Neuronal stem cell (in vitro differentiated cells): ENCODE measurements around the gene APBB2.

Source experiments
- DNase-seq: peaks from one replicate; pipeline ENCODE4 v3.0.0-alpha.2; 2013; ENCODE audit warnings: low spot score
- H2AFZ ChIP-seq: one replicate; pipeline ENCODE4 v1.6.1; 2013; ENCODE audit warnings: mild to moderate bottlenecking, low read length, inconsistent platforms
- H2AK5ac ChIP-seq: 2 replicates; pipeline ENCODE4 v1.6.1; 2013; ENCODE audit warnings: low read depth, mild to moderate bottlenecking, inconsistent platforms, low read length, moderate library complexity, mixed read lengths
- H2BK120ac ChIP-seq: 2 replicates; pipeline ENCODE4 v1.6.1; 2013; ENCODE audit warnings: low read depth, mild to moderate bottlenecking, inconsistent platforms, low read length, moderate library complexity, mixed read lengths
- H2BK12ac ChIP-seq: one replicate; pipeline ENCODE4 v1.6.1; 2013; ENCODE audit warnings: low read length, inconsistent platforms
- H2BK15ac ChIP-seq: 2 replicates; pipeline ENCODE4 v1.6.1; 2013; ENCODE audit warnings: mild to moderate bottlenecking, low read length, inconsistent platforms, mixed read lengths
- H2BK5ac ChIP-seq: one replicate; pipeline ENCODE4 v1.6.1; 2013; ENCODE audit warnings: inconsistent platforms, mild to moderate bottlenecking, low read length, moderate library complexity
- H3K14ac ChIP-seq: one replicate; pipeline ENCODE4 v1.6.1; 2013; ENCODE audit warnings: low read length, inconsistent platforms
- H3K18ac ChIP-seq: 2 replicates; pipeline ENCODE4 v1.6.1; 2013; ENCODE audit warnings: low read length, inconsistent platforms
- H3K23ac ChIP-seq: 2 replicates; pipeline ENCODE4 v1.6.1; 2013; ENCODE audit warnings: low read depth, mild to moderate bottlenecking, mixed read lengths, low read length, inconsistent platforms; ENCODE audit not compliant: poor library complexity
- H3K27ac ChIP-seq: replicated peaks from 3 replicates; pipeline ENCODE4 v1.5.1; 2013; ENCODE audit warnings: low read length, inconsistent platforms
- H3K27me3 ChIP-seq, 3 experiments: 2 replicates each; pipeline ENCODE4 v1.6.1; 2013; ENCODE audit warnings: low read length in 3 of 3, mild to moderate bottlenecking in 2 of 3, inconsistent platforms in 1 of 3, low read depth in 1 of 3, mixed read lengths in 1 of 3, moderate library complexity in 1 of 3; ENCODE audit not compliant: control insufficient read depth in 3 of 3, insufficient read depth in 3 of 3
- H3K36me3 ChIP-seq, 2 donors: replicated peaks in 1 of 2; 2 replicates each; pipeline ENCODE4 v1.6.1; 2013; ENCODE audit warnings: low read length in 2 of 2; ENCODE audit not compliant: control insufficient read depth in 2 of 2, insufficient read depth in 2 of 2
- H3K4ac ChIP-seq: 2 replicates; pipeline ENCODE4 v1.6.1; 2013; ENCODE audit warnings: inconsistent platforms, mild to moderate bottlenecking, low read length, moderate library complexity
- H3K4me1 ChIP-seq, 2 donors: 1 replicate in 1 of 2; 2 replicates in 1 of 2; pipeline ENCODE4 v1.6.1; 2013; ENCODE audit warnings: low read length in 2 of 2, low read depth in 1 of 2; ENCODE audit not compliant: control insufficient read depth in 2 of 2, insufficient read depth in 1 of 2
- H3K4me2 ChIP-seq: one replicate; pipeline ENCODE4 v1.6.1; 2013; ENCODE audit warnings: mild to moderate bottlenecking, low read length, inconsistent platforms; ENCODE audit not compliant: insufficient read depth, poor library complexity, severe bottlenecking
- H3K4me3 ChIP-seq, 2 donors: 2 replicates each; pipeline ENCODE4 v1.5.1; 2013; ENCODE audit warnings: low read length in 2 of 2, mild to moderate bottlenecking in 2 of 2, inconsistent platforms in 1 of 2, moderate library complexity in 1 of 2
- H3K79me1 ChIP-seq: one replicate; pipeline ENCODE4 v1.6.1; 2013; ENCODE audit warnings: low read depth, mild to moderate bottlenecking, inconsistent platforms, low read length, moderate library complexity
- H3K9ac ChIP-seq: one replicate; pipeline ENCODE4 v1.6.1; 2013; ENCODE audit warnings: mild to moderate bottlenecking, low read depth, low read length, inconsistent platforms; ENCODE audit not compliant: poor library complexity
- H3K9me3 ChIP-seq, 2 donors: replicated peaks in 1 of 2; 2 replicates each; pipeline versions ENCODE3 to v1.6.1; 2013; ENCODE audit warnings: low read length in 2 of 2, mild to moderate bottlenecking in 2 of 2, inconsistent platforms in 1 of 2, low read depth in 1 of 2, mixed read lengths in 1 of 2, moderate library complexity in 1 of 2; ENCODE audit not compliant: control insufficient read depth in 2 of 2, insufficient read depth in 1 of 2
- H4K8ac ChIP-seq: one replicate; pipeline ENCODE4 v1.6.1; 2013; ENCODE audit warnings: low read depth, mild to moderate bottlenecking, inconsistent platforms, low read length, moderate library complexity
- H4K91ac ChIP-seq: one replicate; pipeline ENCODE4 v1.6.1; 2013; ENCODE audit warnings: low read length, low read depth, mild to moderate bottlenecking, inconsistent platforms; ENCODE audit not compliant: poor library complexity
- WGBS, 2 donors: extraction: QIAGEN DNeasy Blood & Tissue Kit; methylation state at CpG; one replicate each; pipeline ENCODE4 v1.1.7; 2013; ENCODE audit warnings: missing lambda C conversion rate in 2 of 2, mixed read lengths in 1 of 2; ENCODE audit not compliant: insufficient read length in 2 of 2, insufficient replicate concordance in 1 of 2; ENCODE audit errors: extremely low coverage in 2 of 2; 5-methylcytosine and 5-hydroxymethylcytosine counted together

Gene APBB2

GRCh38 chr4:41141900-41142299 is 72.4 kb downstream of the APBB2 start:
- Histone ChIP-seq H3K27me3 (no peaks in the 10 kb centered on the region), H3K18ac (no peak overlapping the region), H2AFZ (no peak overlapping the region), H3K27ac (no peak overlapping the region), H3K9me3 (no peaks in the 10 kb centered on the region), H3K14ac (no peak overlapping the region), H3K36me3 (no peaks in the 10 kb centered on the region), H4K8ac (no peak overlapping the region), H2BK120ac (no peak overlapping the region), H2AK5ac (no peak overlapping the region), H4K91ac (no peak overlapping the region), H2BK12ac (no peak overlapping the region), H2BK5ac (no peak overlapping the region), H3K4me3 (no peak overlapping the region), H3K23ac (no peak overlapping the region), H3K4me2 (no peak overlapping the region), H2BK15ac (no peak overlapping the region), H3K79me1 (no peaks in the 10 kb centered on the region), H3K9ac (no peak overlapping the region), H3K4me1 (peaks cover 3 to 14% of the 10 kb centered on the region in 2 donors), H3K4ac (no peak overlapping the region)
- no peak for DNase-seq
- no CpG with 5 or more reads among the region's 1 CpG for WGBS, 2 donors

DNA sequence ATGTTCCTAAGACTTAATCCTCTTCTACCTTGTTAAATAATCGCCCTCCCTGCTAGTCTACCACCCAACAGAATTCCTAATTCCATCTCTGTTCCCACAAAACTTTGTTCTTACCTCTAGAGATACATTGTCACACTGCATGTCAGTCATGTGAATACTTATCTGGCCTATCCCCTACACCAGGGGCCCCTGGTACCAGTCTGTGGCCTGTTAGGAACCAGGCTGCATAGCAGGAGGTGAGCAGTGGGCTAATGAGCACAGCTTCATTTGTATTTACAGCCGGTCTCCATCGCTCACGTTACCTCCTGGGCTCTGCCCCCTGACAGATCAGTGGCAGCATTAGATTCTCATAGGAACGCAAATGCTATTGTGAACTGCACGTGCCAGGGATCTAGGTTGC is 73.9 kb downstream of the APBB2 start:
- H3K4me3 ChIP-seq: no peak overlapping the region
- no peak overlapping the region for H3K23ac ChIP-seq
- no peak overlapping the region for H4K91ac ChIP-seq
- H4K8ac ChIP-seq: no peak overlapping the region
- H3K18ac ChIP-seq: no peak overlapping the region
- no peak overlapping the region for H3K27ac ChIP-seq
- H2AFZ ChIP-seq: no peak overlapping the region
- H3K9ac ChIP-seq: no peak overlapping the region
- no peaks in the 10 kb centered on the region for H3K9me3 ChIP-seq
- no peaks in the 10 kb centered on the region for H3K27me3 ChIP-seq
- H3K14ac ChIP-seq: no peak overlapping the region
- no CpG with 5 or more reads among the region's 6 CpGs for WGBS, 2 donors
- H3K4me2 ChIP-seq: no peak overlapping the region
- H2AK5ac ChIP-seq: no peak overlapping the region
- H3K4ac ChIP-seq: no peak overlapping the region
- no peaks in the 10 kb centered on the region for H3K36me3 ChIP-seq
- H2BK15ac ChIP-seq: no peak overlapping the region
- no peak overlapping the region for H2BK12ac ChIP-seq
- H3K4me1 ChIP-seq: peaks cover 0 to 13% of the 10 kb centered on the region in 2 donors
- H2BK5ac ChIP-seq: no peak overlapping the region
- DNase-seq: no peak
- no peak overlapping the region for H2BK120ac ChIP-seq
- no peaks in the 10 kb centered on the region for H3K79me1 ChIP-seq

- Histone ChIP-seq H3K14ac (no peak overlapping the region), H3K36me3 (no peaks in the 10 kb centered on the region), H3K79me1 (no peaks in the 10 kb centered on the region), H3K27me3 (no peaks in the 10 kb centered on the region), H3K27ac (no peak overlapping the region), H2BK12ac (no peak overlapping the region), H3K4me3 (no peak overlapping the region), H2BK120ac (no peak overlapping the region), H2BK5ac (no peak overlapping the region), H2AK5ac (no peak overlapping the region), H3K4me1 (peaks cover 0 to 15% of the 10 kb centered on the region in 2 donors), H3K4me2 (no peak overlapping the region), H3K4ac (no peak overlapping the region), H4K8ac (no peak overlapping the region), H3K23ac (no peak overlapping the region), H2AFZ (no peak overlapping the region), H3K18ac (no peak overlapping the region), H3K9ac (no peak overlapping the region), H4K91ac (no peak overlapping the region), H2BK15ac (no peak overlapping the region), H3K9me3 (no peaks in the 10 kb centered on the region)
- no peak for DNase-seq
- no CpG with 5 or more reads among the region's 7 CpGs for WGBS, 2 donors
These were observed 76.5 kb downstream of the APBB2 start for GRCh38 chr4:41137879-41138278.

DNA sequence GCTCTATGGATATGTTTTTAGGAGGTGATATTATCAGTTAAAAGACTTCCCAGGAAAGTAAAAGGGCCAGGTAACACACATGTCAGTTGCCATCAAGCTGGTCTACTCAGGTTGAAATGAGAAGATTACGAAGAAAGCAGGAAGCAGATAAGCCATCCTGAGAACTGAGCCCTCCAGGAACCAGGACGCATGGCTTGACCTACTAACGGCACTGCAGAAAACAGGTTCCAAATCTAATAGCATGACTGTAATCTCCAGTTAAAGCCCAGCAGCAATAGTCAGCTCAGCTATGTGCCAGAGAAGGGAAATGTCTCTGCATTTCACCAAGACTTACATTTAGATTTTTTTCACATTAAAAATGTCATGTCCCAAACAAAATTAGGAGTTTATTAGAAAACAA is 77.9 kb downstream of the APBB2 start:
- no peak overlapping the region for H3K14ac ChIP-seq
- no peak for DNase-seq
- H3K9ac ChIP-seq: no peak overlapping the region
- no peak overlapping the region for H3K27ac ChIP-seq
- no CpG with 5 or more reads among the region's 3 CpGs for WGBS, 2 donors
- no peak overlapping the region for H4K91ac ChIP-seq
- H3K4me1 ChIP-seq: peaks cover 0 to 15% of the 10 kb centered on the region in 2 donors
- no peak overlapping the region for H4K8ac ChIP-seq
- no peak overlapping the region for H2AK5ac ChIP-seq
- no peak overlapping the region for H2BK120ac ChIP-seq
- no peaks in the 10 kb centered on the region for H3K79me1 ChIP-seq
- H3K4ac ChIP-seq: no peak overlapping the region
- H3K9me3 ChIP-seq: no peaks in the 10 kb centered on the region
- no peaks in the 10 kb centered on the region for H3K27me3 ChIP-seq
- no peak overlapping the region for H3K4me3 ChIP-seq
- H2AFZ ChIP-seq: no peak overlapping the region
- H2BK15ac ChIP-seq: no peak overlapping the region
- H3K18ac ChIP-seq: no peak overlapping the region
- H2BK12ac ChIP-seq: no peak overlapping the region
- H3K4me2 ChIP-seq: no peak overlapping the region
- H2BK5ac ChIP-seq: no peak overlapping the region
- no peaks in the 10 kb centered on the region for H3K36me3 ChIP-seq
- no peak overlapping the region for H3K23ac ChIP-seq
